ENCODE results near the gene KRTAP22-2. TPM values are rescaled to one million over a fixed set of nuclear protein-coding genes. Genes with fewer than 3 reads are reported as not detected.

KRTAP22-2 gene

Small RNAs within 50 kb of the gene (small RNA-seq; reads per million reads assigned to genes)
- not detected for gene KRTAP20-1 (ENCODE audit: insufficient read depth)
- gene KRTAP20-4 (ENCODE audit: insufficient read depth): not detected
- gene KRTAP22-1 (ENCODE audit: insufficient read depth): not detected
- not detected for gene KRTAP22-2 (ENCODE audit: insufficient read depth)
